A549 treated with CpdA at 1 μM for 4 hours (cell line): ENCODE data around the gene ZSCAN5A. TPM values are rescaled to one million over a fixed set of nuclear protein-coding genes. Genes with fewer than 3 reads are reported as not detected.

ENCODE experiments used
- total RNA-seq: library from RNA; stranded (reverse); fragments of 200-300 nt; extraction: Qiagen RNA extraction; gene quantifications from 5 replicates; pipeline ENCODE4 v1.2.3, GENCODE V29; 2022; ENCODE audit warnings: low read depth

ZSCAN5A gene, protein sequence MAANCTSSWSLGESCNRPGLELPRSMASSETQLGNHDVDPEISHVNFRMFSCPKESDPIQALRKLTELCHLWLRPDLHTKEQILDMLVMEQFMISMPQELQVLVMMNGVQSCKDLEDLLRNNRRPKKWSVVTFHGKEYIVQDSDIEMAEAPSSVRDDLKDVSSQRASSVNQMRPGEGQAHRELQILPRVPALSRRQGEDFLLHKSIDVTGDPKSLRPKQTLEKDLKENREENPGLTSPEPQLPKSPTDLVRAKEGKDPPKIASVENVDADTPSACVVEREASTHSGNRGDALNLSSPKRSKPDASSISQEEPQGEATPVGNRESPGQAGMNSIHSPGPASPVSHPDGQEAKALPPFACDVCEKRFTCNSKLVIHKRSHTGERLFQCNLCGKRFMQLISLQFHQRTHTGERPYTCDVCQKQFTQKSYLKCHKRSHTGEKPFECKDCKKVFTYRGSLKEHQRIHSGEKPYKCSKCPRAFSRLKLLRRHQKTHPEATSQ
- 7.7 to 12.8 TPM (median 9.2 TPM) in 5 replicates for total RNA-seq

GRCh38 chr19:56314381-56315076 lies at the start of gene ZSCAN5A:
Gene ZSCAN5A (minus strand): TSS chr19:56314839. CDS start chr19:56225046, 89,793 bp downstream.

DNA sequence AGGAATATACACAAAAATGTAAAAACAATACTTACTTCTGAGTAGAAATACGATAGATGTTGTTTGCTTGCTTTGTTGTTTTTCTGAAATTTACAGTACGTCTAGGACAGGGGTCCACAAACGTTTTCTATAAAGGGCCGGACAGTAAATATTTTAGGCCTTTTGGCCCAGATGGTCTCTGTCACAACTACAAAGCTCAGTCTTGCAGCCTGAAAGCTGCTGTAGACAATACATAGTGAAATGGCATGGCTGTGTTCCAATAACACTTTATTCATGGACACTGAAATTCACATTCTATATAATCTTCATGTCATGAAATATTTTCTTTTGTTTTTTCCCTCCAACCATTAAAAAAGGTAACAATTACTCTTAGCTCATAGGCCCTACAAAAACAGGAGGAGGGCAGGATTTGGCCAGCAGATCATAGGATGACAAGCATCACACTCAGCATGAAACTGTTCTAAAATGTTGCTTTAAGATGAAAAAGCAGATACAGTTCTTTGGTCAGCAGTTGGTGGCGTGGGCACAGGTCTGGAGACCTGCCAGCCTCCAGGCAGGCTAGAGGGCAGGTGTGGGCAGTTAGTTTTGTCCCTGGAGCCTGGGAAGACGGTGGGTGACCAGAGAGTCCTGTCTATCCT lies 42.4 kb downstream of the ZSCAN5A start, which contains the start of gene EDDM13:
Gene EDDM13 (plus strand): TSS at position 588 of the 638 bp plus-strand sequence. CDS start 87 bp downstream, outside the sequence.

GRCh38 chr19:56201973-56202372 lies 112.7 kb downstream of the ZSCAN5A start, which contains the start of gene ZSCAN5C:
Gene ZSCAN5C (plus strand): TSS chr19:56202273. CDS start chr19:56205914, 3,641 bp downstream.

GRCh38 chr19:56197646-56198045 lies 117.0 kb downstream of the ZSCAN5A start, which contains the start of gene ZSCAN5B:
Gene ZSCAN5B (minus strand): TSS chr19:56197783. CDS start chr19:56193052, 4,731 bp downstream.

DNA sequence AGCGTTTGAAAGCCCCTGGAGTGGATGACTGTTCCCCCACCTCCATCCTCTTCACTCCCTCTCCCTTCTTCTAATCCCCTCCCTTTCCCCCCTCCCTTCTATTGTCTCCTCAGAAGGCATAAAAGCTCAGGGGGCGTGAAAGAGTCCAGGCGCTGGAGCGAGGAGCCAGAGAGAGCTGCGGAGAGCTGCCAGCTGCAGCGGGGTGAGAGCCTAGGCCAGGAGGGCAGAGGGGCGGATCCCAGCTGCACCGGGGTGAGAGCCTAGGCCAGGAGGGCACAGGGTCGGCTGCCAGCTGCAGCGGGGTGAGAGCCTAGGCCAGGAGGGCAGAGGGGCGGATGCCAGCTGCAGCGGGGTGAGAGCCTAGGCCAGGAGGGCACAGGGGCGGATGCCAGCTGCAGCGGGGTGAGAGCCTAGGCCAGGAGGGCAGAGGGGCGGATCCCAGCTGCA lies 138.8 kb downstream of the ZSCAN5A start, which contains the start of gene GALP:
Gene GALP (plus strand): TSS at position 148 of the 447 bp plus-strand sequence. CDS start 1,101 bp downstream, outside the sequence.

Other genes starting within 250 kb of the ZSCAN5A start
- gene ZNF787, start 193.5 kb downstream of the ZSCAN5A start, total RNA-seq, result 24.6 to 49.2 TPM (median 45.2 TPM) in 5 replicates
- 17.0 to 32.9 TPM (median 30.4 TPM) in 5 replicates for gene ZNF444, start 173.6 kb downstream of the ZSCAN5A start, total RNA-seq
- gene GALP, start 138.8 kb downstream of the ZSCAN5A start, total RNA-seq, result not detected in 5 replicates
- gene ZSCAN5B, start 117.1 kb downstream of the ZSCAN5A start, total RNA-seq, result 0.03 TPM in 1 of 5 replicates, not detected in the others
- gene ZSCAN5C, start 112.6 kb downstream of the ZSCAN5A start, total RNA-seq, result not detected in 5 replicates
- gene EDDM13, start 42.1 kb downstream of the ZSCAN5A start, total RNA-seq, result not detected in 5 replicates
- gene ZNF582, start 78.7 kb upstream of the ZSCAN5A start, total RNA-seq, result 1.0 to 2.0 TPM (median 1.3 TPM) in 5 replicates
- gene ZNF583, start 89.5 kb upstream of the ZSCAN5A start, total RNA-seq, result 1.7 to 2.6 TPM (median 2.5 TPM) in 5 replicates
- not detected in 5 replicates for gene ZNF667, start 162.5 kb upstream of the ZSCAN5A start, total RNA-seq
- gene ZNF471, start 193.0 kb upstream of the ZSCAN5A start, total RNA-seq, result 0.02 to 0.05 TPM (median 0.03 TPM) in 4 of 5 replicates, not detected in the other
- gene ZFP28, start 224.1 kb upstream of the ZSCAN5A start, total RNA-seq, result 2.8 to 4.4 TPM (median 3.5 TPM) in 5 replicates